Activated naive CD8-positive, alpha-beta T cell treated with anti-CD3 and anti-CD28 coated beads for 36 hours (primary cell): ENCODE data around the gene POTEB3. TPM values are rescaled to one million over a fixed set of nuclear protein-coding genes. Genes with fewer than 3 reads are reported as not detected.
A peak's percentile ranks its signal among the peaks of the same experiment; 100 is the strongest.
"Not testable (repeated sequence)": the region's sequence is repeated elsewhere in the genome, so short reads cannot be mapped to it uniquely, and the experiment has no call there.

Experiments used
- DNase-seq: peaks from one replicate; pipeline ENCODE4 v3.0.0; 2021
- H3K27ac Mint-ChIP-seq: one replicate; pipeline ENCODE4 v1.8.0; 2022; ENCODE audit warnings: mild to moderate bottlenecking, moderate library complexity, mixed read lengths
- H3K27me3 Mint-ChIP-seq: one replicate; pipeline ENCODE4 v1.8.0; 2022; ENCODE audit warnings: mild to moderate bottlenecking, mixed read lengths
- H3K36me3 Mint-ChIP-seq: one replicate; pipeline ENCODE4 v1.8.0; 2021; ENCODE audit warnings: mild to moderate bottlenecking, mixed read lengths
- H3K4me1 Mint-ChIP-seq: one replicate; pipeline ENCODE4 v1.8.0; 2021; ENCODE audit warnings: mixed read lengths
- H3K4me3 Mint-ChIP-seq: one replicate; pipeline ENCODE4 v1.8.0; 2022; ENCODE audit warnings: mild to moderate bottlenecking, moderate library complexity, mixed read lengths
- H3K9me3 Mint-ChIP-seq: one replicate; pipeline ENCODE4 v1.8.0; 2022; ENCODE audit warnings: mixed read lengths
- total RNA-seq, 2 experiments: library from RNA; stranded (reverse); gene quantifications; one replicate each; pipeline ENCODE4 v1.2.3, GENCODE V29; 2021

Gene POTEB3
- total RNA-seq = not detected

DNA sequence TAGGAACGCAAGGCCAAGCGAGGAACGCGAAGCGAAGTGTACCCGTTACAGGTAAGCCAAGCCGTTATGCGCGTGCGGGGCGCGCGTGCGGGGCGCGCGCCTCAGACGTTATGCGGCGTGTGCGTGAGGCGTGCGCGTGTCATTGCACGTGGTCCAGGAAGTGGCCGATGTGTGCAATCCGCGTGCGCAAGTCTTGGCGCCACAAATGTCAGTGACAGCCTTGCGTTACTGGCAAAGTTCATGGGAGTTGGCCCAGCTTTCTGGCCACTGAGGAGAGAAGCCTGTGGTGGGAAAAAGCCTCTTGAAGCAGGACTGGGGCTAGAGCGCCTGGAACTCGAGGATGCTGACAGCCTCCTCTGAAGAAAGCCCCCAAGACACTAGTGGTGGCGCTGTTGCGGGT, at the start of gene POTEB3:
Gene POTEB3 (minus strand): TSS at position 101 of the 400 bp plus-strand sequence. CDS start 488 bp downstream, outside the sequence.
- not testable (repeated sequence) for DNase-seq, H3K9me3 Mint-ChIP-seq, H3K27me3 Mint-ChIP-seq, H3K4me3 Mint-ChIP-seq, H3K36me3 Mint-ChIP-seq, H3K27ac Mint-ChIP-seq, H3K4me1 Mint-ChIP-seq

DNA sequence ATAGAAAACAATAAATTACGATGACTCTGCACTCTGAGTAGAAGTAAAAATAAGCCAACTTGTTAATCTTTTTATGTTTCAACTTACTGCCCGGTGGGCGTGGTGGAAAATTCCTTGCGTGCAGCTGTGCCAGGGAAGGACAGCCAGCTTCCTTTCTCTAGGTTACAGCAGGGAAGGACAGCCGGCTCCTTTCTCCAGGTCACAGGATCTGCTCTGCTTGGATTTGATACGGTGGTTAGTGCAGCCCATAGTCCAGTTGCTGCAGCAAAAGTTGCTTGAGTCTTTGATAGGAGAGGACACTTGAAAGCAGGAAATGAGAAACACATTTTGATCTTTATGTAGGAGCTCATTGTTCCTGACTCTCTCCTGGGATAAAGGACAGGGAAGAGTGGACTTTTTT, 13.4 kb upstream of the POTEB3 start:
- H3K4me1 Mint-ChIP-seq, H3K27ac Mint-ChIP-seq, H3K27me3 Mint-ChIP-seq, H3K4me3 Mint-ChIP-seq, H3K9me3 Mint-ChIP-seq, DNase-seq, H3K36me3 Mint-ChIP-seq: not testable (repeated sequence)

DNA sequence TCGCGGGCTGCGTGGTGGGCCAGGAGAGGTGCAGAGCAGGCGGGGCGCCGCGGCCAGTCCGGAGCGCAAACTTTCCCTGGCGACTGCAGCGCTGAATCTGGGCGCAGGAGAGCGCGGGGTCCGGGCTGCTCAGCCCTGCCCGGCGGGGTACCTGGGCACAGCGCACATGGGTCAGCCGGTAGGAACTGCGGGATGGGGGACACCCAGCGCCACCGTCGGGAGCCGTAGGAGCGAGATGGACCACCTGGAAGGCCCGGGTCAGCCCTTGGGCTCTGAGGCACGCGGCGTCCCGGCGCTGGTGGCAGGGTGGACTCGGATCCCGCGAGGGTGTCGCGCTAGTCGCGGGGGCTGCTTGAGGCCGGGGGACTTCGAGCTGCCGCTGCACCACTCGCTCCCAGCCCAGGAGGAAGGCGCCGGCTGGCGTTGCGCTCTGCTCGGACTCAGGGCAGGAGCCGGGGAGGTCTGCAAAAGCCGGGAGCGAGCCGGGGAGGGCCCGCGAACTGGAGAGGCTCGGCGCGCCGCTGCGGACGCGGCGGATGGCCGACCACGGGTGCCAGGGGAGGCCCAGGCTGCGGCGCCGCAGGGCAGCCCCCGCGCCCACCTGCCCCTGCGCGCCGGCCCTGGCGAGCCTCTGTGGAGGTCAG, 11.7 kb upstream of the POTEB3 start:
- H3K9me3 Mint-ChIP-seq, H3K4me1 Mint-ChIP-seq, H3K27ac Mint-ChIP-seq, H3K4me3 Mint-ChIP-seq, H3K36me3 Mint-ChIP-seq, H3K27me3 Mint-ChIP-seq: not testable (repeated sequence)
- DNase-seq = peak; percentile 0

DNA sequence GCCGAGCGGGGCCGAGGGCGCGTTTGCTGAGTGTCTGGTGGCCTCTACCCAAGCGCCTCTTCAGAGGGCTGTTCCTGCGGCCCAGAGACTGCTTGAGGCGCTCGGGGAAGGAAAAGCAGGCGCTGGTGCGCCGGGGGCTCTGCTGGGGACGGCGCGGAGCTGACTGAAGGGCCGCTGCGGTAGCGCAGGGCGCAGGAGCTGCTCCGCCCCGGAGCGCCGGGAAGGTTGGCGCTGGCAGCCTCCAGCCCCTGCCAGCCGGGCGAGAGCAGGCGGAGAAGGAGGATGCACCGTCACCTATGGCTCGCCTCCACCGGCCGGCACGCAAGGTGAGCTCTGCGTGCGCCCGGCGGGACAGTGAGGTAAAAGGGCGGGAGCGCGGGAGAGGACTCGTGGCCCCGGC, 11.2 kb upstream of the POTEB3 start:
- not testable (repeated sequence) for H3K9me3 Mint-ChIP-seq, H3K36me3 Mint-ChIP-seq, H3K4me3 Mint-ChIP-seq, H3K27ac Mint-ChIP-seq, H3K27me3 Mint-ChIP-seq, H3K4me1 Mint-ChIP-seq, DNase-seq

DNA sequence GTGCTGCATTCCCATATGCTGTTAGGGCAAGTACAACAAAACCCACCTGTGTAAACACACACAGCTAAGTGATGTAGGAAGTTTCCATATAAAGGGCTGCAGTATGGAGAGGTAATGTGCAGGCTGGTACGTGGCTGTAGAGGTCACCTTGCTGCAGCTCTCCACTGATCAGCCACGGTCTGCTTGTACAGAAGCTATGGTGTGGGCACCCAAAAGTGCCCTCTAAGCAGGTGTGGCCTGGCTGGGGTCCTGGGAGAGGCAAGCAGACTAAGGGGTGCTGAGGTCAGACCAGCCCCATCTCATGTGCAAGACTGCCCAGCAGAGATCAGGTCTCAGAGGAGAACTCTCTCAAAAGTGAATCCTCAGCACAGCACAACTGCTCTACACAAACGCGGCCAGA, 32.9 kb downstream of the POTEB3 start:
- not testable (repeated sequence) for H3K4me3 Mint-ChIP-seq, H3K4me1 Mint-ChIP-seq, H3K9me3 Mint-ChIP-seq, H3K27ac Mint-ChIP-seq, H3K27me3 Mint-ChIP-seq, H3K36me3 Mint-ChIP-seq, DNase-seq

DNA sequence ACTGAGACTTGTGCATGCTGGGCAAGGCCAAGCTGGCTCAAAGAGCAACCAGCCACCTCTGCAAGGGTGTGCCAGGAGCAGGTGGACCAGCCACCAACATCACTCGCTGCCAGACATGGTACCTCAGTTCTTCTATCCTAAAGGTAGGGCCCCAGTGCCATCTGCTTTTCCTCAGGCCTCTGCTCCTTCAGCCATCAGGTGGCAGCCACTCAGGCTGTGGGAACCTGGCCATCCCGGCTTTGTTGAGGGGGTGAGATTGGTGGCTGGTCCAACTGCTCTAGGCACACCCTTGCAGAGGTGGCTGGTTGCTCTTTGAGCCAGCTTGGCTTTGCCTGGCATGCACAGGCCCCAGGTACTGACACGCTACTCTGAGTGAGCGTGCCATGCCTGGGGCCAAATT, 38.8 kb downstream of the POTEB3 start:
- not testable (repeated sequence) for H3K27ac Mint-ChIP-seq, H3K36me3 Mint-ChIP-seq, H3K4me3 Mint-ChIP-seq, H3K4me1 Mint-ChIP-seq, H3K9me3 Mint-ChIP-seq, H3K27me3 Mint-ChIP-seq, DNase-seq

DNA sequence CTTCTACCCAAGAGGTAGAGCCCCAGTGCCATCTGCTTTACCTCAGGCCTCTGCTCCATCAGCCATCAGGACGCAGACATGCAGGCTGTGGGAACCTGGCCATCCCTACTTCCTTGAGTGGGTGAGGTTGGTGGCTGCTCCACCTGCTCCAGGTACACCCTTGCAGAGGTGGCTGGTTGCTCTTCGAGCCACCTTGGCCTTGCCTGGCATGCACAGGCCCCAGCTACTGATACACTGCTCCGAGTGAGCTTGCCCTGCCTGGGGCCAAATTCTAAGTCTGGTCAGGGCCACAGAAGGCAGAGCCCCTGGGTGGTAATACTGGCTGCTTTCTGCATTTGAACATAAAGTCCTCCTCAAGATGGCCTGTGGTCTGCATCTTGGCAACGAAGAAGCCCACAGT, 41.2 kb downstream of the POTEB3 start:
- H3K36me3 Mint-ChIP-seq, H3K27me3 Mint-ChIP-seq, H3K4me3 Mint-ChIP-seq, H3K27ac Mint-ChIP-seq, DNase-seq, H3K9me3 Mint-ChIP-seq, H3K4me1 Mint-ChIP-seq: not testable (repeated sequence)

DNA sequence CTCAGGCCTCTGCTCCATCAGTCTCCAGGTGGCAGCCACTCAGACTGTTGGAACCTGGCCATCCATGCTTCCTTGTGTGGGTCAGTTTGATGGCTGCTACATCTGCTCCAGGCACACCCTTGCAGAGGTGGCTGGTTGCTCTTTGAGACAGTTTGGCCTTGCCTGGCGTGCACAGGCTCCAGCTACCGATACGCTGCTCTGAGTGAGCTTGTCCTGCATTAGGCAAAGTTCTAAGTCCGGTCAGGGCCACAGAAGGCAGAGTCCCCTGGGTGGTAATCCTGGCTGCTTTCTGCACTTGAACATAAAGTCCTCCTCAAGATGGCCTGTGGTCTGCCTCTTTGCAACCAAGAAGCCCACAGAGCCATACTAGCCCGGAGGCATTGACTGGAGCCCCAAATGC, 41.8 kb downstream of the POTEB3 start:
- H3K36me3 Mint-ChIP-seq, DNase-seq, H3K9me3 Mint-ChIP-seq, H3K4me3 Mint-ChIP-seq, H3K4me1 Mint-ChIP-seq, H3K27me3 Mint-ChIP-seq, H3K27ac Mint-ChIP-seq: not testable (repeated sequence)

DNA sequence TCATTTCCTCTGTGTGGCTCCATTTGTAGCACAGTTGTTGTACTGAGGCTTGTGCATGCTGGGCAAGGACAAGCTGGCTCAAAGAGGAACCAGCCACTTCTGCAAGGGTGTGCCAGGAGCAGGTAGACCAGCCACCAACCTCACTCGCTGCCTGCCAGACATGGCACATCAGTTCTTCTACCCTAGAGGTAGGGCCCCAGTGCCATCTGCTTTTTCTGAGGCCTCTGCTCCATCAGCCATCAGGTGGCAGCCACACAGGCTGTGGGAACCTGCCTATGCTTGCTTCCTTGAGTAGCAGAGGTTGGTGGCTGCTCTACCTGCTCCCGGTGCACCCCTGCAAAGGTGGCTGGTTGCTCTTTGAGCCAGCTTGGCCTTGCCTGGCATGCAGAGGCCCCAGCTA, 42.6 kb downstream of the POTEB3 start:
- H3K27ac Mint-ChIP-seq, H3K9me3 Mint-ChIP-seq, H3K36me3 Mint-ChIP-seq, H3K4me3 Mint-ChIP-seq, DNase-seq, H3K4me1 Mint-ChIP-seq, H3K27me3 Mint-ChIP-seq: not testable (repeated sequence)

DNA sequence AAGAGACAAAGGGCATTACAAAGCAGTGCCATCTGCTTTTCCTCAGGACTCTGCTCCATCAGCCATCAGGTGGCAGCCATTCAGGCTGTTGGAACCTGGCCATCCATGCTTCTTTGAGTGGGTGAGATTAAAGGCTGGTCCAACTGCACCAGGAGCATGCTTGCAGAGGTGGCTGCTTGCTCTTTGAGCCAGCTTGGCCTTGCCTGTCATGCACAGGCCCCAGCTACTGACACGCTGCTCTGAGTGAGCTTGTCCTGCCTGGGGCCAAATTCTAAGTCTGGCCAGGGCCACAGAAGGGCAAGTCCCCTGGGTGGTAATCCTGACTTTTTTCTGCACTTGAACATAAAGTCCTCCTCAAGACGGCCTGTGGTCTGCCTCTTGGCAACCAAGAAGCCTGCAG, 43.1 kb downstream of the POTEB3 start:
- H3K4me3 Mint-ChIP-seq, H3K4me1 Mint-ChIP-seq, H3K27me3 Mint-ChIP-seq, DNase-seq, H3K36me3 Mint-ChIP-seq, H3K27ac Mint-ChIP-seq, H3K9me3 Mint-ChIP-seq: not testable (repeated sequence)

DNA sequence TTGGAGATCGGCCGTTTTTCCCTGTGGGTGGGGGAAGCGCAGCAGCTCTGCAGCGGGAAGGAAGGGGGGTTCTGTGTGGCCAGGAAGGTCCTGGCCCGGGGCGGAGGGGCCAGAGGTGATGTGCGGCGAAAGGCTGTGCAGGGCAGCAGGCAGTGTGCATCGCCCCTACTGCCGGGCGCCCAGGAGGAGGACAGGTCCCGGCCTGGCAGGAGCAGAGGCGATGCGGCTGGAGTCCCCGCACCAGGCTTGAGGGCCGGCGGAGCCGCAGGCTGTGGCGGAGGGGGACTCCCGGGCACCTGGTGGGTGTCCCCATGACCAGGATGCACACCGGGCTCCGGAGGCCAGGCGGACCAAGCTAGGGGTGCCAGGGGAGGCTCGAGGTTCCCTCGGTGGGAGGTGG, 54.3 kb downstream of the POTEB3 start:
- H3K36me3 Mint-ChIP-seq, H3K4me1 Mint-ChIP-seq, H3K9me3 Mint-ChIP-seq, H3K27ac Mint-ChIP-seq, DNase-seq, H3K27me3 Mint-ChIP-seq, H3K4me3 Mint-ChIP-seq: not testable (repeated sequence)

DNA sequence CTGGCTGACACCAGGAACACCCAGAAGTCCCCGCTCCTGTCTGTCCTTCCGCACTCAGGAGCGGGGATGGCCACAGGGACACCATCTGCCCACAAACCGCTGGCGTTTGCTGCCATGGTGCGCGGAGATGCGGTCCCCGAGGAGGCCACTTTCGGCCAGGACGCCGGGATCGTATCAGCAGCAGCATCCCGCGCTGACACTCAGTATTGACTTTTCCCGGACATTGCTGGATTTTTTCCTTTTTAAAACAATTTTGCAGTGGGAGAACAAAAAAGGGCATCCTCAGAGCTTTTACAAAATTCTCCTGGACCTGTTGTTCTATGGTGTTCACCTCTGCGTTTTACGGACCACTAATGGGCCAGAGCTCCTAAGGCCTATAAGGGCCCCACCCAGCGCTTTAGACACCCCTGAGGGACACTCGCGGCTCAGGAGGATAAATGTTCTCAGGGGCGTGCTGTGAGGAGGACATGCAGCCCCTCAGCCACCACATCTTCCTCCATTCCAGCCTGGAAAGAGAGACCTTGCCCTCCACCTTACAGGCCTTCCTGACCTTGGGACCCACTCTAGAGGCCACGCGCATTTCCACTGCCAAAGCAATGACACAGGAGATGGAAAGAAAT, 56.3 kb downstream of the POTEB3 start:
- not testable (repeated sequence) for H3K27me3 Mint-ChIP-seq, H3K9me3 Mint-ChIP-seq, H3K4me3 Mint-ChIP-seq, H3K36me3 Mint-ChIP-seq, H3K27ac Mint-ChIP-seq, H3K4me1 Mint-ChIP-seq, DNase-seq

DNA sequence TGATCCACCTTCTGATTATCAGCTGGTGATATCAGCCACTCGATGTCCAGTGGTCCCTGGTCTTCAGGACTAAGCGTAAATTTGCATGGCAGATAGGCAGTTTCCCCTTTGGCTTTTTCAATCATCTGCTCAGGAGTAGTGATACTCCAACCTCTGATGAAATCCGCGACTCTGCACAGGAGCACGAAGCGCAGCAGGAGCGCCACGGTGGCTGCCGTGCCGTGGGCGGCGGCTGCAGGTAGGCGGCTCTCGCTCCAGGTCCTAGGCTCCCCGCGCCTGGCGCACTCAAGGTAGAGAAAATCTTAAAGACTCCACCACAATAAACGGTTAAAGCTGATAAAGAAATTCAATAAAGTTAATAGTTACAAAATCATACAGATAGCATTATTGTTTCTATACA, 66.6 kb downstream of the POTEB3 start:
- not testable (repeated sequence) for DNase-seq, H3K4me1 Mint-ChIP-seq, H3K27ac Mint-ChIP-seq, H3K27me3 Mint-ChIP-seq, H3K9me3 Mint-ChIP-seq, H3K4me3 Mint-ChIP-seq, H3K36me3 Mint-ChIP-seq

DNA sequence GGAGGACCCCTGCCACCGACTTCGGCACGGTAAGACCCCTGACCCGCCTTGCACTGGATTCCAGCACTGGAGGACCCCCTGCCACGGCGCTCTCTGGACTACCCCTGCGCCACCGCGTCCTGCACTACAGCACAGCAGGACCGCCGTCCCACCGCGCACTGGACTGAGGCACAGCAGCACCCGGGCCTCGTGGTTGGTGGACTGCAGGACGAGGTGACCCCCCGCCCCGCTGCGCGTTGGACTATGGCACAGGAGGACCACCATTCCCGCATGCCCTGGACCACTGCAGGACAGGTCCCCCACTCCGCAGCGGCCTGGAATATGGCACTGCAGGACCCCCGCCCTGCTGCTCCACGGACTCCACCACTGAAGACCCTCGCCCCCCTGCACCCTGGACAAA, 71.1 kb downstream of the POTEB3 start:
- H3K4me3 Mint-ChIP-seq, H3K4me1 Mint-ChIP-seq, DNase-seq, H3K9me3 Mint-ChIP-seq, H3K27me3 Mint-ChIP-seq, H3K27ac Mint-ChIP-seq, H3K36me3 Mint-ChIP-seq: not testable (repeated sequence)

DNA sequence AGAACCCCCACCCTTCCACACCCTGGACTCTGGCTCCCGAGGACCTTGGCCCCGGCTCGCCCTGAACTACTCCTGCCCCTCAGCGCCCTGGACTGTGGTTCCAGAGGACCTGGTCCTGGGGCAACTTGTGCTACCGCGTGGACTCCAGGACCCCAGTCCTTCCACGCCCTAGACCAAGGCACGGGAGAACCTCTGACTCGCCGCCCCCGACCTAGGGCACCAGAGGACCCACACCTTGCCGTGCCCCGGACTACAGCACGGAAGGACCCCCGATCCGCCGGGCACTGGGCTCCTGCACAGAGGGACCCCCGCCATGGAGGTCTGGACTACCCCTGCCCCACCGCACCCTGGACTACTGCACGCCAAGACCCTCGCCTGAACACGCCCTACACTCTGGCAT, 71.7 kb downstream of the POTEB3 start:
- H3K27ac Mint-ChIP-seq, H3K27me3 Mint-ChIP-seq: not testable (repeated sequence)

More for the DNA sequence above, 71.7 kb downstream of the POTEB3 start:
- not testable (repeated sequence) for H3K4me1 Mint-ChIP-seq, DNase-seq, H3K4me3 Mint-ChIP-seq, H3K9me3 Mint-ChIP-seq, H3K36me3 Mint-ChIP-seq
